HCT116 (cell line): ENCODE measurements around the gene FGF16. TPM values are rescaled to one million over a fixed set of nuclear protein-coding genes. Genes with fewer than 3 reads are reported as not detected.

Source experiments
- ATAC-seq: fragments of 200-7000 bp; cut with Tn5 transposase; 2 replicates; pipeline ENCODE4 v1.9.1; 2020; ENCODE audit warnings: mild to moderate bottlenecking, moderate library complexity
- BruUV-seq: library from RNA; stranded (reverse); fragments of 400-500 nt; replicated peaks from 2 replicates; lab custom pipeline; 2021; lab: Mats Ljungman, UMichigan
- CTCF ChIA-PET: fragments of 300-600 bp; sonication (Branson Sonifier 250); formaldehyde crosslinking; loops from one replicate; lab custom pipeline; 2021; ENCODE audit warnings: antibody characterized with exemption; lab: Charles Lee
- POLR2A ChIA-PET: fragments of 300-600, 350-600 bp; sonication (Branson Sonifier 250); formaldehyde crosslinking; loops from one replicate; lab custom pipeline; 2021; ENCODE audit warnings: antibody characterized with exemption; lab: Charles Lee
- RAD21 ChIA-PET, 2 experiments: fragments of 300-600 bp; sonication (Branson Sonifier 250); formaldehyde crosslinking; loops; one replicate each; lab custom pipeline; 2023; ENCODE audit warnings: low total read pairs in 2 of 2; ENCODE audit not compliant: uncharacterized antibody in 2 of 2, unreplicated experiment in 2 of 2, low non-redundant PET in 1 of 2; lab: Charles Lee
- DNase-seq: peaks from one replicate; pipeline ENCODE4 v3.0.0-alpha.2; 2010; ENCODE audit warnings: low read depth, low spot score
- H2AFZ ChIP-seq: fragments of 200-600 bp; shearing (Covaris generic), sonication (generic); 2 replicates; pipeline ENCODE4 v1.6.1; 2017; ENCODE audit warnings: low read depth, mixed run types, mixed read lengths, antibody characterized with exemption, low read length; ENCODE audit not compliant: poor library complexity, severe bottlenecking
- H3K27ac ChIP-seq: 2 replicates; pipeline ENCODE4 v1.5.1; 2012; ENCODE audit warnings: low read depth, low read length
- H3K27me3 ChIP-seq: fragments of 200-600 bp; sonication (generic); 2 replicates; pipeline ENCODE4 v1.6.1; 2016; ENCODE audit warnings: mixed run types, low read length, mixed read lengths; ENCODE audit not compliant: insufficient read depth
- H3K36me3 ChIP-seq, 2 experiments: fragments of 200-500 bp in 1 of 2; fragments of 200-600 bp in 1 of 2; sonication (Bioruptor generic) in 1 of 2; sonication (generic) in 1 of 2; 2 replicates each; pipeline versions ENCODE4 v1.5.1 to v1.6.1; 2014 to 2016; ENCODE audit warnings: low read length in 2 of 2, inconsistent platforms in 1 of 2, mixed read lengths in 1 of 2, mixed run types in 1 of 2; ENCODE audit not compliant: insufficient read depth in 2 of 2, control insufficient read depth in 1 of 2
- H3K4me1 ChIP-seq, 2 experiments: fragments of 200-600 bp in 1 of 2; sonication (generic) in 1 of 2; 2 replicates each; pipeline versions ENCODE4 v1.5.1 to v1.6.1; 2012 to 2017; ENCODE audit warnings: low read length in 2 of 2, inconsistent platforms in 1 of 2, mild to moderate bottlenecking in 1 of 2, mixed read lengths in 1 of 2, mixed run types in 1 of 2, moderate library complexity in 1 of 2; ENCODE audit not compliant: insufficient read depth in 2 of 2, control insufficient read depth in 1 of 2
- H3K4me2 ChIP-seq: fragments of 200-600 bp; sonication (generic); 2 replicates; pipeline ENCODE4 v1.6.1; 2017; ENCODE audit warnings: mixed run types, low read length, mixed read lengths
- H3K4me3 ChIP-seq, 2 experiments: fragments of 200-600 bp in 1 of 2; sonication (generic) in 1 of 2; replicated peaks in 1 of 2; 2 replicates each; pipeline ENCODE4 v1.5.1; 2011 to 2016; ENCODE audit warnings: low read length in 2 of 2, control low read depth in 1 of 2, low read depth in 1 of 2, mild to moderate bottlenecking in 1 of 2, mixed read lengths in 1 of 2, mixed run types in 1 of 2
- H3K79me2 ChIP-seq: fragments of 200-600 bp; sonication (generic); 2 replicates; pipeline ENCODE4 v1.6.1; 2017; ENCODE audit warnings: mild to moderate bottlenecking, mixed run types, low read length, moderate library complexity, mixed read lengths; ENCODE audit not compliant: insufficient read depth
- H3K9ac ChIP-seq: fragments of 200-600 bp; sonication (generic); 2 replicates; pipeline ENCODE4 v1.6.1; 2016; ENCODE audit warnings: low read length, mixed read lengths
- H3K9me2 ChIP-seq: fragments of 200-600 bp; sonication (generic), shearing (Covaris generic); 2 replicates; pipeline ENCODE4 v1.6.1; 2017; ENCODE audit warnings: mixed run types, mild to moderate bottlenecking, moderate library complexity; ENCODE audit not compliant: insufficient read depth
- H3K9me3 ChIP-seq, 2 experiments: fragments of 200-500 bp in 1 of 2; fragments of 200-600 bp in 1 of 2; sonication (Bioruptor generic) in 1 of 2; sonication (generic) in 1 of 2; 2 replicates each; pipeline ENCODE4 v1.6.1; 2014 to 2017; ENCODE audit warnings: low read length in 2 of 2, mixed read lengths in 2 of 2, inconsistent platforms in 1 of 2, low read depth in 1 of 2, mild to moderate bottlenecking in 1 of 2, mixed run types in 1 of 2, moderate library complexity in 1 of 2; ENCODE audit not compliant: control insufficient read depth in 1 of 2, insufficient read depth in 1 of 2
- H4K20me1 ChIP-seq: fragments of 200-600 bp; sonication (generic), shearing (Covaris generic); 2 replicates; pipeline ENCODE4 v1.6.1; 2017; ENCODE audit warnings: mixed run types, mild to moderate bottlenecking, moderate library complexity; ENCODE audit not compliant: insufficient read depth
- CEBPB ChIP-seq: IDR thresholded peaks from 2 replicates; pipeline ENCODE4 v1.6.1; 2012; ENCODE audit warnings: low read depth
- ELF1 ChIP-seq: IDR thresholded peaks from 2 replicates; pipeline ENCODE4 v1.6.1; 2012; ENCODE audit warnings: low read depth, borderline replicate concordance
- FOSL1 ChIP-seq: IDR thresholded peaks from 2 replicates; pipeline ENCODE4 v1.6.1; 2012; ENCODE audit warnings: low read depth
- POLR2A ChIP-seq: IDR thresholded peaks from 2 replicates; pipeline ENCODE4 v1.7.0; 2011; ENCODE audit warnings: borderline replicate concordance; ENCODE audit not compliant: insufficient read depth, insufficient read length; ENCODE audit errors: extremely low read depth
- POLR2AphosphoS5 ChIP-seq: IDR thresholded peaks from 2 replicates; pipeline ENCODE4 v1.6.1; 2011; ENCODE audit warnings: mild to moderate bottlenecking, low read depth, low read length, moderate library complexity
- RAD21 ChIP-seq: IDR thresholded peaks from 2 replicates; pipeline ENCODE4 v1.6.1; 2012; ENCODE audit warnings: low read depth, mild to moderate bottlenecking
- SIN3A ChIP-seq: IDR thresholded peaks from 2 replicates; pipeline ENCODE4 v1.6.1; 2012; ENCODE audit warnings: low read depth
- SRF ChIP-seq: IDR thresholded peaks from 2 replicates; pipeline ENCODE4 v1.6.1; 2012; ENCODE audit warnings: low read depth
- TCF7L2 ChIP-seq: IDR thresholded peaks from 2 replicates; pipeline ENCODE4 v1.7.0; 2011; ENCODE audit warnings: borderline replicate concordance, inconsistent platforms; ENCODE audit not compliant: insufficient read depth, insufficient read length; ENCODE audit errors: extremely low read depth
- YY1 ChIP-seq: IDR thresholded peaks from 2 replicates; pipeline ENCODE4 v1.6.1; 2011; ENCODE audit warnings: low read length, low read depth, moderate library complexity, mild to moderate bottlenecking; ENCODE audit not compliant: insufficient replicate concordance; ENCODE audit errors: extremely low read depth
- ZFX ChIP-seq: fragments of 450-650 bp; IDR thresholded peaks from 2 replicates; pipeline ENCODE4 v1.6.1; 2017
- ZNF274 ChIP-seq: fragments of 200-500 bp; sonication (Bioruptor generic); IDR thresholded peaks from 2 replicates; pipeline ENCODE4 v1.6.1; 2014; ENCODE audit warnings: mild to moderate bottlenecking, low read depth, low read length, inconsistent platforms
- intact Hi-C: fragments of 100-400 bp; cut with micrococcal nuclease; formaldehyde crosslinking; loops from 2 replicates; pipeline ENCODE4 v1.10.0; 2022
- total RNA-seq: library from RNA; stranded (reverse); gene quantifications from one replicate; pipeline ENCODE4 v1.2.1, GENCODE V29; 2021; ENCODE audit not compliant: unreplicated experiment
- TF ChIP-seq, protein P1 (sequence below): IDR thresholded peaks from 2 replicates; pipeline ENCODE4 v1.6.1; 2011; ENCODE audit warnings: mild to moderate bottlenecking, low read length, moderate library complexity; ENCODE audit not compliant: insufficient replicate concordance; ENCODE audit errors: extremely low read depth
- TF ChIP-seq, protein P2 (sequence below), 3 experiments: fragments of 200-600 bp in 1 of 3; sonication (generic) in 1 of 3; IDR thresholded peaks in 2 of 3; conservative IDR thresholded peaks in 1 of 3; 2 replicates each; pipeline ENCODE4 v1.5.1; 2012 to 2017; ENCODE audit warnings: low read depth in 2 of 3, low read length in 2 of 3, antibody characterized with exemption in 1 of 3, borderline replicate concordance in 1 of 3, control low read depth in 1 of 3, mild to moderate bottlenecking in 1 of 3, mixed read lengths in 1 of 3, mixed run types in 1 of 3, moderate library complexity in 1 of 3; ENCODE audit not compliant: insufficient read depth in 1 of 3
- TF ChIP-seq, protein P3 (sequence below): IDR thresholded peaks from 2 replicates; pipeline ENCODE4 v1.6.1; 2012
- TF ChIP-seq, protein P4 (sequence below): IDR thresholded peaks from 2 replicates; pipeline ENCODE4 v1.6.1; 2012
- TF ChIP-seq, protein P5 (sequence below): IDR thresholded peaks from 2 replicates; pipeline ENCODE4 v1.6.1; 2012; ENCODE audit warnings: low read depth

The FGF16 gene
- total RNA-seq, 1 experiment from 2014 or later: not detected

- RAD21 ChIA-PET: no interaction called here
- no peaks in the 10 kb centered on the region for H3K79me2 ChIP-seq
- TF ChIP-seq ZFX (no peak), RAD21 (no peak), YY1 (no peak), CEBPB (no peak), TCF7L2 (no peak), POLR2AphosphoS5 (no peak), SIN3A (no peak), ZNF274 (no peak), POLR2A (no peak), ELF1 (no peak), FOSL1 (no peak), SRF (no peak)
- TF ChIP-seq, protein P1, sequence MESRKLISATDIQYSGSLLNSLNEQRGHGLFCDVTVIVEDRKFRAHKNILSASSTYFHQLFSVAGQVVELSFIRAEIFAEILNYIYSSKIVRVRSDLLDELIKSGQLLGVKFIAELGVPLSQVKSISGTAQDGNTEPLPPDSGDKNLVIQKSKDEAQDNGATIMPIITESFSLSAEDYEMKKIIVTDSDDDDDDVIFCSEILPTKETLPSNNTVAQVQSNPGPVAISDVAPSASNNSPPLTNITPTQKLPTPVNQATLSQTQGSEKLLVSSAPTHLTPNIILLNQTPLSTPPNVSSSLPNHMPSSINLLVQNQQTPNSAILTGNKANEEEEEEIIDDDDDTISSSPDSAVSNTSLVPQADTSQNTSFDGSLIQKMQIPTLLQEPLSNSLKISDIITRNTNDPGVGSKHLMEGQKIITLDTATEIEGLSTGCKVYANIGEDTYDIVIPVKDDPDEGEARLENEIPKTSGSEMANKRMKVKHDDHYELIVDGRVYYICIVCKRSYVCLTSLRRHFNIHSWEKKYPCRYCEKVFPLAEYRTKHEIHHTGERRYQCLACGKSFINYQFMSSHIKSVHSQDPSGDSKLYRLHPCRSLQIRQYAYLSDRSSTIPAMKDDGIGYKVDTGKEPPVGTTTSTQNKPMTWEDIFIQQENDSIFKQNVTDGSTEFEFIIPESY: no peak
- TF ChIP-seq, protein P2, sequence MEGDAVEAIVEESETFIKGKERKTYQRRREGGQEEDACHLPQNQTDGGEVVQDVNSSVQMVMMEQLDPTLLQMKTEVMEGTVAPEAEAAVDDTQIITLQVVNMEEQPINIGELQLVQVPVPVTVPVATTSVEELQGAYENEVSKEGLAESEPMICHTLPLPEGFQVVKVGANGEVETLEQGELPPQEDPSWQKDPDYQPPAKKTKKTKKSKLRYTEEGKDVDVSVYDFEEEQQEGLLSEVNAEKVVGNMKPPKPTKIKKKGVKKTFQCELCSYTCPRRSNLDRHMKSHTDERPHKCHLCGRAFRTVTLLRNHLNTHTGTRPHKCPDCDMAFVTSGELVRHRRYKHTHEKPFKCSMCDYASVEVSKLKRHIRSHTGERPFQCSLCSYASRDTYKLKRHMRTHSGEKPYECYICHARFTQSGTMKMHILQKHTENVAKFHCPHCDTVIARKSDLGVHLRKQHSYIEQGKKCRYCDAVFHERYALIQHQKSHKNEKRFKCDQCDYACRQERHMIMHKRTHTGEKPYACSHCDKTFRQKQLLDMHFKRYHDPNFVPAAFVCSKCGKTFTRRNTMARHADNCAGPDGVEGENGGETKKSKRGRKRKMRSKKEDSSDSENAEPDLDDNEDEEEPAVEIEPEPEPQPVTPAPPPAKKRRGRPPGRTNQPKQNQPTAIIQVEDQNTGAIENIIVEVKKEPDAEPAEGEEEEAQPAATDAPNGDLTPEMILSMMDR (IDR thresholded peaks at IDR 0.05 in 2 of 3, conservative IDR thresholded peaks at IDR 0.05 in 1 of 3; ENCODE audit: borderline replicate concordance in 1 of 3, insufficient read depth in 1 of 3, low read depth in 2 of 3, low read length in 2 of 3): no peak
- TF ChIP-seq, protein P3, sequence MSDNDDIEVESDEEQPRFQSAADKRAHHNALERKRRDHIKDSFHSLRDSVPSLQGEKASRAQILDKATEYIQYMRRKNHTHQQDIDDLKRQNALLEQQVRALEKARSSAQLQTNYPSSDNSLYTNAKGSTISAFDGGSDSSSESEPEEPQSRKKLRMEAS: no peak
- TF ChIP-seq, protein P4, sequence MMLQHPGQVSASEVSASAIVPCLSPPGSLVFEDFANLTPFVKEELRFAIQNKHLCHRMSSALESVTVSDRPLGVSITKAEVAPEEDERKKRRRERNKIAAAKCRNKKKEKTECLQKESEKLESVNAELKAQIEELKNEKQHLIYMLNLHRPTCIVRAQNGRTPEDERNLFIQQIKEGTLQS: no peak
- TF ChIP-seq, protein P5, sequence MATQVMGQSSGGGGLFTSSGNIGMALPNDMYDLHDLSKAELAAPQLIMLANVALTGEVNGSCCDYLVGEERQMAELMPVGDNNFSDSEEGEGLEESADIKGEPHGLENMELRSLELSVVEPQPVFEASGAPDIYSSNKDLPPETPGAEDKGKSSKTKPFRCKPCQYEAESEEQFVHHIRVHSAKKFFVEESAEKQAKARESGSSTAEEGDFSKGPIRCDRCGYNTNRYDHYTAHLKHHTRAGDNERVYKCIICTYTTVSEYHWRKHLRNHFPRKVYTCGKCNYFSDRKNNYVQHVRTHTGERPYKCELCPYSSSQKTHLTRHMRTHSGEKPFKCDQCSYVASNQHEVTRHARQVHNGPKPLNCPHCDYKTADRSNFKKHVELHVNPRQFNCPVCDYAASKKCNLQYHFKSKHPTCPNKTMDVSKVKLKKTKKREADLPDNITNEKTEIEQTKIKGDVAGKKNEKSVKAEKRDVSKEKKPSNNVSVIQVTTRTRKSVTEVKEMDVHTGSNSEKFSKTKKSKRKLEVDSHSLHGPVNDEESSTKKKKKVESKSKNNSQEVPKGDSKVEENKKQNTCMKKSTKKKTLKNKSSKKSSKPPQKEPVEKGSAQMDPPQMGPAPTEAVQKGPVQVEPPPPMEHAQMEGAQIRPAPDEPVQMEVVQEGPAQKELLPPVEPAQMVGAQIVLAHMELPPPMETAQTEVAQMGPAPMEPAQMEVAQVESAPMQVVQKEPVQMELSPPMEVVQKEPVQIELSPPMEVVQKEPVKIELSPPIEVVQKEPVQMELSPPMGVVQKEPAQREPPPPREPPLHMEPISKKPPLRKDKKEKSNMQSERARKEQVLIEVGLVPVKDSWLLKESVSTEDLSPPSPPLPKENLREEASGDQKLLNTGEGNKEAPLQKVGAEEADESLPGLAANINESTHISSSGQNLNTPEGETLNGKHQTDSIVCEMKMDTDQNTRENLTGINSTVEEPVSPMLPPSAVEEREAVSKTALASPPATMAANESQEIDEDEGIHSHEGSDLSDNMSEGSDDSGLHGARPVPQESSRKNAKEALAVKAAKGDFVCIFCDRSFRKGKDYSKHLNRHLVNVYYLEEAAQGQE: no peak
- no peaks in the 10 kb centered on the region for H3K4me1 ChIP-seq
- H3K27me3 ChIP-seq: no peaks in the 10 kb centered on the region
- ATAC-seq (no peak), DNase-seq (no peak)
- H4K20me1 ChIP-seq: no peaks in the 10 kb centered on the region
- H3K4me2 ChIP-seq: no peak overlapping the region
- no peaks in the 10 kb centered on the region for H3K36me3 ChIP-seq
- H3K9me2 ChIP-seq: no peaks in the 10 kb centered on the region
- no TSS peak for BruUV-seq
- CTCF ChIA-PET: no interaction called here
- H3K9ac ChIP-seq: no peak overlapping the region
- no peaks in the 10 kb centered on the region for H3K9me3 ChIP-seq
- intact Hi-C loops: no loop called here
- H2AFZ ChIP-seq: no peak overlapping the region
- POLR2A ChIA-PET: no interaction called here
- H3K27ac ChIP-seq: no peak overlapping the region
- H3K4me3 ChIP-seq: no peak overlapping the region
Observed at GRCh38 chrX:77436682-77437081, 10.5 kb upstream of the FGF16 start.
